GDM1 (cell line): Measurements from ENCODE around the gene CAMK4.

Source experiments
- DNase-seq: peaks from one replicate; lab custom pipeline; 2025; lab: John Stamatoyannopoulos, UW

Gene CAMK4

GRCh38 chr5:111229221-111229835 is 5.1 kb downstream of the CAMK4 start:
- DNase-seq, result no peak

- DNase-seq, result no peak
Measured at GRCh38 chr5:111229871-111230810, 6.0 kb downstream of the CAMK4 start.

DNA sequence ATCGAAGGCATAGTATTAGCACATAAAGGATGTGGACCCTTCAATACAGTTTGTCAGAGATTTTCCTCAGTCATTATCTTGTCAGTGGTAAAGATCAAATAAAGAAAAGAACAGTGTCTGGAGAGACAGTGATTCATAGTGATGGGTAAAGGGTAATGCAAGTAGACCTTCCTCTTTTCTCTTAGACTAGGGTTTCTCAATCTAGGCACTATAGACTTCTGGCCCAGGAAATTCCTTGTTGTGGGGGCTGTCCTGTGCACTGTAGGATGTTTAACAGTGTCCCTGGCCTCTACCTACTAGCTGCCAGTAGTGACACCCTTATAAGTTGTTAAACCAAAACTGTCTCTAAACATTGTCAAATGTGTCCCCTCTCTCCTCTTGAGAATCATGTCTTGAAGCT is 6.9 kb downstream of the CAMK4 start:
- DNase-seq, result no peak

GRCh38 chr5:111232311-111233051 is 8.3 kb downstream of the CAMK4 start:
- DNase-seq, result no peak

DNA sequence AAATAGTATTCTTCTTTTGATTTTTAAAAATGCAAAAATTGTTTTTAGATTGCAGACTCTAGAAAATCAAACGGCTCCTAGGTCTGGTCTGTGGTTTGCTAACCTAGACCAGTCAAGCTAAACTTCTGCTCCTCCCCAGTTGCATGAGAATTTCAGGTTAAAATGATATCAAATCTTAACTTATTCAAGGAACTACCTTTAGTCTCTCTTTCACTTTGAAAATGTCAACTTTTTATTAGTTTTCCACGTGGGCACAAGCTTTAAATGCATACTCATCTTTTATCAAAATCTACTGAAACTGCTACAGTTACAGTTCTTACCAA is 8.8 kb downstream of the CAMK4 start:
- no peak for DNase-seq

DNA sequence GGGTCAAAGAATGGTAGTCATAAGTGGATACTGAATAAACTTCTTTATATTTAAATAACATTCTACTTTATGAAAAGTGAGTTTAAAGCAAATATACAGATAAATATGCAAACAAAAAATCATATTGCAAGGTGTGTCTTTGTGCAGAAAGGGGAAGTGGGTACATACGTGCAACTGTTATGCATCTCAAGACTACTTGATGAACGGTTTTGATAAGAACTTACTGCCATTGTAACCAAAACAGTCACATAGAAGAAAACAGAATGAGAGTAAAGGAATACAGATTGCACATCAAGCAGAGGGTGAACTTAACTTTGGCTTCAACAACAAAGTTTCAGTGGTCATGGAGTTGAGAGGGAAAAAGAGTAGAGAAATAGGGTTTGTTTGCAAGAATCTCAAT is 9.9 kb downstream of the CAMK4 start:
- no peak for DNase-seq

DNA sequence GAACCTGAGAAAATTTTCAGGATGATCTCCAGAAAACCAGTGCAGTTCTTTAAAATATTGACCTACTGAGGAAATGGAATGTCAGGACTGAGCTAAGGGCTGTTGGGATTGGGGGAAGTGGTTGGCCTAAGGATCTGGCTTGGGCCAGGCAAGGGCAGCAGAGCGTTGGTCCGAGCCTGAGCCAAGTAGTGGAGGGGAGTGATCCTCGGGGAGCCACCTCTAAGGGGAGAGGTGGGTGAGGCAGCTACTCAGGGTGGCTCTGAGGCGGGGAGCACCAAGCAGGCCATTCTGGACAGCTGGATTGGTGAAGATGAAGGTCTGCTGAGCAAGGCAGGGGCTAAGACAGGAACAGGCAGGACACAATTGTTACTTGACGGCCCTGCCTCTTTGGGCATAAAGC is 11.5 kb downstream of the CAMK4 start:
- no peak for DNase-seq

- DNase-seq, result no peak
Measured at GRCh38 chr5:111236348-111236747, 12.2 kb downstream of the CAMK4 start.

- no peak for DNase-seq
Measured at GRCh38 chr5:111236995-111237394, 12.8 kb downstream of the CAMK4 start.

GRCh38 chr5:111237470-111237869 is 13.3 kb downstream of the CAMK4 start:
- no peak for DNase-seq

DNA sequence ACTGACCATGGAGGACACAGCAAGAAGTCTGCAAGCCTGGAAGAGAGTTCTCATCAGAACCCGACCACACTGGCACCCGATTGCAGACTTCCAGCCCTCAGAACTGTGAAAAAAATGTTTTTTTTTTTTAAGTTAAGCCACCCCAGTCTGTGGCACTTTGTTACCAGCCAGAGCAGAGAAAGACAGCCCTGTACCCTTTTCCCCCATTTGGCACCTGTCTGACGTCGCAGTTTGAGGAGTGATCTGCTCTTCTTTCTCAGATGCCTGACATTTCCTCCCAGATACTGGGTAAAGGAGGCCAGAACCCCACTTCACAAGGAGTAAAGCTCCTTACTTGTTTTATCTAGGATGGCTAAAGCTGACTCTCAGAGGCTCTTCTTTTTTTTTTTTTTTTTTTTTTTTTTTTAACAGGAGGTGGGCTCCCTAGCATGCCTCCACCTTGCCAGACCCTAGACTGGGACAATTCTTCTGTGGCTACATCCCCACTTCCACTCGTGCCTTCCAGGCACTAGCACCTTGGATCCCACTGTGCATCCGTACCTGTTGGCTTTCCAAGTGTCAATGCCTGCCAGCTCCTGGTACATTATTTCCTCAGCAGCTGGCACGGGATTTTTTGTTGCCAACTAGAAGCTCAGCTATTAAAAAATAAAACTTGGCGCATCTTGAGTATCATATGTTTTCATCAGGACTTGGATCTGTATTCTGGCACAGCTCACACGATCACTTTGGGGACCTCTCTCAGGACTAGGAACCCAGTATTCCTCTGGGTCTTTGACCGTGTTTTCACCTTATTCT is 14.4 kb downstream of the CAMK4 start:
- no peak for DNase-seq

GRCh38 chr5:111241696-111242095 is 17.5 kb downstream of the CAMK4 start:
- no peak for DNase-seq

GRCh38 chr5:111242606-111243005 is 18.4 kb downstream of the CAMK4 start:
- no peak for DNase-seq

- no peak for DNase-seq
Measured at GRCh38 chr5:111243318-111243717, 19.1 kb downstream of the CAMK4 start.

- no peak for DNase-seq
Measured at GRCh38 chr5:111245654-111246053, 21.5 kb downstream of the CAMK4 start.

DNA sequence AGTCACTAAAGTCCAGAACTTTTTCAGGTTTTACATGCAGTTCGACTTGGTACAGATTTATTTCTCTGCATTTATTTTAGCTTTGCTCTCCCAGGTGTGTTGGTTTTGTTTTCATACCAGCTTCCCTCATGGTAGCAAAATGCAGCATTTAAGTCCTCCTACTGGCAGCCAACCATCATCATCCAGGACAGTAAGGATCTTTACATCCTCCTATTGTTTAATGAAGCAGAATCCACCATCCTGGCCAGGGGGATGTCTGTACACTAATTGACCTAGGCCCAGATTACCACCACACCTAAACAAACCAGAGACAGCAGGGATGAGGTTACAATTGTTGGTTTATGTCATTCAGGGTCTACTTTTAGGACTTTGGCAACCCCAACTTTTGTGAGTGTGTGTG is 22.3 kb downstream of the CAMK4 start:
- no peak for DNase-seq

DNA sequence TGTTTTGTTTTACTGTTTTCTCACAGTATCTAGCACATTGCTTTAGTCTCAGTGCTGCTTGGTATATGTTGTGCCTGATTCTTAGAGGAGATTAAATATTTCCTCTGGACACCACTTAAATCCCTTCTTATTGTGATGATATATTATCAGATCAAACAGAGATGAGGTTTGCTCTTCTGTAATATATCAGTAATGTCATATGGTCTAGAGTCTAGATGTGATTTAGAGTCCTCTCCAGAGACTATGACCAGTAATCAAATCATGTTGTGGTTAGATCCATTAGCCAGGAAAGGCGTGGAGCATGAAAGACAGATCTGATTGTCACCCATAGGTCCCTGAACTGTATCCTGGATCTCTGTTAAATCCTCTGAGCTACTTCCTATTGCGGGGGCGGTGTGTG is 24.4 kb downstream of the CAMK4 start:
- no peak for DNase-seq

DNA sequence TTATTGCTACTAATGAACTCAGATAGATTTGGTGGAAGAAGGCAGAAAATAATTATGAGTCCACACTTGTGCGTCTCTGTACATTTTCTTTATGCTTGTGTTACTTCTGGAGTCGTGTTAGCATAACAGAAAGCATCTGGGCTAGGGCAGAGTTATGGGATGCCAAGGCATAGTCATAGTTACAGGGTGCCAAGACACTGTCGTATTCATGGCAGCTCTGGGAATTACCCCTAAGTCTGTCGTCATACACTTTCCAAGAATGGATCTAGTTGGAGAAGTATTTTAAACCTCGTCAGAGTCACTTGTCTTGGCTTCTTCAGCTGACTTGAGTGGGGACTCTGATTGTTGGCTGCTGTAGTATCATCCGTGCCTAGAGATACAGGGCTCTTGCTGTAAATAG is 27.7 kb downstream of the CAMK4 start:
- DNase-seq, result no peak

DNA sequence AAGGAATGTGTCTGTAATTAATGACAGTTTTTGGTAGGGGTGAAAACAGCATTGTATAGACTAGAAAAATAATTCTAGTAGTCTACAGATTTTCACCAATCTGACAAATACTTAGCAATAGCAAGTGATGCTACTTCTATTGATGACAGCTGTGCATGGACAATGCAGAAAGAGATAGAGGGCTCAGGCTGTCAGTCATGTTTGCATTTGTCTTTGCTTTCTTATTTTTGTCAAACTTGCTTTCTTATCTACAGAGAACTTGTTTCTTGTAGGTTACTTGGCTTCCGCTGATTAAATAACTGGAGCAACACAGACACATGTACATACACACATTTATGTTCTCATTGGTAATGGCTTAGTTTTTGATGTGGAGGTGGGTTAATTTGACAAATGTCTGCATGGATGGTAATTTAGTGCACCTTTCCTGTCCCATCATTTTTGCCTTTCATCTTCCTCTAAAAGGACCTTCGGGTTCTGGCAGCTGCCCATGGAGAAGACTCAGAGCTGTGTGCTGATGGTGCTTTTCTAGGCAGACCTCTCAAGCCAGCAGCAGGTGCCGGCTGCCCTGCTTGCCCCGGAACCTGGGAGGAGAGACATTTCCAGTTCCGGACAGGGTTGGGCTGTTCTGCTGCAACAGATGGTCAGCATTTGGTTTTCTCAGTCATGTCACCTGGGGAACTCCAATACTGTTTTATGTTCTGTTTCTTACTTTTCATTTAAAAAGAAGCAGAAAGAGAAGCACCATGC is 28.8 kb downstream of the CAMK4 start:
- DNase-seq, result no peak

GRCh38 chr5:111254613-111255012 is 30.4 kb downstream of the CAMK4 start:
- DNase-seq, result no peak

GRCh38 chr5:111255169-111255568 is 31.0 kb downstream of the CAMK4 start:
- DNase-seq, result no peak
